Upper lobe of left lung (tissue), 4 donors: ENCODE data around the gene ZNF853.

Source experiments
- EP300 ChIP-seq, 4 donors: sonication (generic); formaldehyde crosslinking; IDR thresholded peaks; one replicate each; pipeline ENCODE4 v1.5.1; 2017; ENCODE audit warnings: antibody characterized with exemption in 4 of 4, control low read depth in 2 of 4
- POLR2A ChIP-seq, 4 donors: fragments of 450-650 bp; IDR thresholded peaks; one replicate each; pipeline ENCODE4 v1.5.1; 2016 to 2017; ENCODE audit warnings: antibody characterized with exemption in 4 of 4, mild to moderate bottlenecking in 2 of 4
- POLR2AphosphoS5 ChIP-seq, 2 donors: sonication (generic); formaldehyde crosslinking; IDR thresholded peaks; one replicate each; pipeline ENCODE4 v1.5.1; 2017; ENCODE audit warnings: antibody characterized with exemption in 2 of 2
- TF ChIP-seq, protein P1 (sequence below), 6 experiments: fragments of 450-650 bp in 4 of 6; fragments of 200-600 bp in 2 of 6; sonication (generic) in 2 of 6; IDR thresholded peaks; one replicate each; pipeline ENCODE4 v1.5.1; 2016 to 2019; ENCODE audit warnings: antibody characterized with exemption in 6 of 6

DNA sequence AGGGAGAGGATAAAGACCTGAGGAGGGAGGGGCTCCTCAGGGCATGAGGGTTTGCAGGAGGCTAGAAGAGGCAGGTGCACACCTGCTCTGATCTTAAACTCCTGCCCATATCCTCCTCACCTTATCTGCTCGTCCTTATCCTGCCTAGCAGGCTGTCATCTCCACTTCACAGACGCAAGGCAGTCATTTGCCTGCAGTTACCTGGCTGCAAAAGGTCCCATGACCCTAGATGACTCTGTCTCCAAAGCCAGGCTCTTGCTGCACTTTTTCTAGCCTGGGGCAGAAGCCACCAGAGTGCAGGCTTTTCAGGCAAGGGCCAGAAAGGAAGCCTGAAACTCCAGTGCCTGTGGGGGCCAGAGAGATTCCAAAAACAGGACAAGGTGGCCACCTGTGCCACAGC is 1.7 kb upstream of the ZNF853 start:
- TF ChIP-seq, protein P1, sequence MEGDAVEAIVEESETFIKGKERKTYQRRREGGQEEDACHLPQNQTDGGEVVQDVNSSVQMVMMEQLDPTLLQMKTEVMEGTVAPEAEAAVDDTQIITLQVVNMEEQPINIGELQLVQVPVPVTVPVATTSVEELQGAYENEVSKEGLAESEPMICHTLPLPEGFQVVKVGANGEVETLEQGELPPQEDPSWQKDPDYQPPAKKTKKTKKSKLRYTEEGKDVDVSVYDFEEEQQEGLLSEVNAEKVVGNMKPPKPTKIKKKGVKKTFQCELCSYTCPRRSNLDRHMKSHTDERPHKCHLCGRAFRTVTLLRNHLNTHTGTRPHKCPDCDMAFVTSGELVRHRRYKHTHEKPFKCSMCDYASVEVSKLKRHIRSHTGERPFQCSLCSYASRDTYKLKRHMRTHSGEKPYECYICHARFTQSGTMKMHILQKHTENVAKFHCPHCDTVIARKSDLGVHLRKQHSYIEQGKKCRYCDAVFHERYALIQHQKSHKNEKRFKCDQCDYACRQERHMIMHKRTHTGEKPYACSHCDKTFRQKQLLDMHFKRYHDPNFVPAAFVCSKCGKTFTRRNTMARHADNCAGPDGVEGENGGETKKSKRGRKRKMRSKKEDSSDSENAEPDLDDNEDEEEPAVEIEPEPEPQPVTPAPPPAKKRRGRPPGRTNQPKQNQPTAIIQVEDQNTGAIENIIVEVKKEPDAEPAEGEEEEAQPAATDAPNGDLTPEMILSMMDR (IDR thresholded peaks at IDR 0.05), result no peak
- TF ChIP-seq POLR2AphosphoS5 (IDR thresholded peaks at IDR 0.05) (no peak), EP300 (IDR thresholded peaks at IDR 0.05) (no peak), POLR2A (IDR thresholded peaks at IDR 0.05) (no peak)
